Fibroblast of villous mesenchyme (primary cell): ENCODE results near the gene KRTAP7-1. TPM values are rescaled to one million over a fixed set of nuclear protein-coding genes. Genes with fewer than 3 reads are reported as not detected.

ENCODE experiments used
- DNase-seq: peaks from one replicate; pipeline ENCODE4 v3.0.0-alpha.2; 2010; ENCODE audit warnings: low read depth
- H3K4me3 ChIP-seq: 2 replicates; pipeline ENCODE4 v1.5.1; 2011; ENCODE audit warnings: low read depth, mild to moderate bottlenecking, low read length
- CTCF ChIP-seq: IDR thresholded peaks from 2 replicates; pipeline ENCODE4 v1.5.1; 2012; ENCODE audit warnings: low read depth, mild to moderate bottlenecking, low read length; ENCODE audit not compliant: insufficient read depth
- small RNA-seq: library from RNA; depleted of rRNA; stranded (forward); fragments of <200 nt; gene quantifications from one replicate; pipeline ENCODE3, GENCODE V24; 2012
- total RNA-seq: library from RNA; depleted of rRNA; stranded (reverse); fragments of >200 nt; gene quantifications from 2 replicates; pipeline ENCODE4 v1.2.3, GENCODE V29; 2012

KRTAP7-1 gene
- total RNA-seq, 1 donor: not detected

GRCh38 chr21:30831194-30831765 lies 1.7 kb upstream of the KRTAP7-1 start:
- no peak overlapping the region for H3K4me3 ChIP-seq
- TF ChIP-seq CTCF: peak; percentile 25
- no peak for DNase-seq

GRCh38 chr21:30818837-30819610 lies 10.5 kb downstream of the KRTAP7-1 start:
- DNase-seq: no peak
- H3K4me3 ChIP-seq: no peak overlapping the region
- no peak for TF ChIP-seq CTCF

- TF ChIP-seq CTCF: no peak
- H3K4me3 ChIP-seq: no peak within 1 kb of the TSS
- no peak for DNase-seq
Measured at GRCh38 chr21:30813174-30813573, 16.4 kb downstream of the KRTAP7-1 start, which contains the start of gene KRTAP8-1. Gene KRTAP8-1 (minus strand): TSS chr21:30813274. CDS start chr21:30813220, 54 bp downstream.

- no peak for TF ChIP-seq CTCF
- no peak overlapping the region for H3K4me3 ChIP-seq
- DNase-seq: no peak
Measured at GRCh38 chr21:30800605-30801004, 29.0 kb downstream of the KRTAP7-1 start.

- no peak for DNase-seq
- TF ChIP-seq CTCF: no peak
- no peak overlapping the region for H3K4me3 ChIP-seq
Measured at GRCh38 chr21:30793581-30794314, 35.8 kb downstream of the KRTAP7-1 start.

- no peak for DNase-seq
- no peak for TF ChIP-seq CTCF
- H3K4me3 ChIP-seq: no peak overlapping the region
Measured at GRCh38 chr21:30779249-30779648, 50.3 kb downstream of the KRTAP7-1 start.

Small RNAs within 50 kb of the gene (small RNA-seq; reads per million reads assigned to genes)
- not detected for gene KRTAP8-2P
- not detected for gene KRTAP8-3P

Other genes starting within 250 kb of the KRTAP7-1 start
- not detected in 2 replicates for gene KRTAP22-2, start 239.4 kb downstream of the KRTAP7-1 start, total RNA-seq
- gene KRTAP6-3, start 237.3 kb downstream of the KRTAP7-1 start, total RNA-seq: not detected in 2 replicates
- gene KRTAP6-2, start 230.9 kb downstream of the KRTAP7-1 start, total RNA-seq: not detected in 2 replicates
- gene KRTAP22-1, start 228.7 kb downstream of the KRTAP7-1 start, total RNA-seq: not detected in 2 replicates
- gene KRTAP6-1, start 215.8 kb downstream of the KRTAP7-1 start, total RNA-seq: not detected in 2 replicates
- gene KRTAP20-1, start 213.3 kb downstream of the KRTAP7-1 start, total RNA-seq: not detected in 2 replicates
- gene KRTAP20-4, start 209.1 kb downstream of the KRTAP7-1 start, total RNA-seq: not detected in 2 replicates
- not detected in 2 replicates for gene KRTAP20-2, start 194.6 kb downstream of the KRTAP7-1 start, total RNA-seq
- gene KRTAP20-3, start 186.9 kb downstream of the KRTAP7-1 start, total RNA-seq: not detected in 2 replicates
- not detected in 2 replicates for gene KRTAP21-3, start 111.0 kb downstream of the KRTAP7-1 start, total RNA-seq
- gene KRTAP21-2, start 82.5 kb downstream of the KRTAP7-1 start, total RNA-seq: not detected in 2 replicates
- gene KRTAP21-1, start 74.3 kb downstream of the KRTAP7-1 start, total RNA-seq: not detected in 2 replicates
- not detected in 2 replicates for gene KRTAP8-1, start 16.5 kb downstream of the KRTAP7-1 start, total RNA-seq
- gene KRTAP11-1, start 51.8 kb upstream of the KRTAP7-1 start, total RNA-seq: not detected in 2 replicates
- not detected in 2 replicates for gene KRTAP19-8, start 208.7 kb upstream of the KRTAP7-1 start, total RNA-seq